ENCODE measurements around the gene PHOX2B.
"Not testable (repeated sequence)": the region's sequence is repeated elsewhere in the genome, so short reads cannot be mapped to it uniquely, and the experiment has no call there.

PHOX2B gene

DNA sequence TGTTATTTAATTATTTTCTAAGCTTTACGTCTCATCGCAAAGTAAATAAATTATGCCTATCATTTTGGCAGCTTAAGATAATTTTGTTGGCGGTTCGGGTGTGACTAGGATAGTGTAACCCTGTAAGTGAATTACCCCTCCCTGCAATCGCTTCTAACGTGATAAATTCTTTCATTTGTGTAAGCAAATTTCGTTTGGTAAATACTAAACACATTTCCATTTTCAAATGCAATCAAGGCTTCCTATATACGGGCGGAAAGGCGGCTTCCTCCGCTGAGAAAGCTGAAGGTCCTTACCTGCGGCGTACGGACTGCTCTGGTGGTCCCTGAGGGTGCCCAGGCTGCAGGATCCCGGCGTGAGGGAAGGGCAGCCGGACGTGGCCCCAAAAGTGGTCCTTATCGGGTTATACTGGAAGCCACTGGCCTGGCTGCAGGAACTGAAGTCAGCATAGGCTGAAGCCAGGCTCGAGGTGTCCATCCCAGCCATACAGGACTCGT, 403 bp downstream of the PHOX2B start:
- no peak for DNase-seq (ENCODE audit: low spot score)

DNA sequence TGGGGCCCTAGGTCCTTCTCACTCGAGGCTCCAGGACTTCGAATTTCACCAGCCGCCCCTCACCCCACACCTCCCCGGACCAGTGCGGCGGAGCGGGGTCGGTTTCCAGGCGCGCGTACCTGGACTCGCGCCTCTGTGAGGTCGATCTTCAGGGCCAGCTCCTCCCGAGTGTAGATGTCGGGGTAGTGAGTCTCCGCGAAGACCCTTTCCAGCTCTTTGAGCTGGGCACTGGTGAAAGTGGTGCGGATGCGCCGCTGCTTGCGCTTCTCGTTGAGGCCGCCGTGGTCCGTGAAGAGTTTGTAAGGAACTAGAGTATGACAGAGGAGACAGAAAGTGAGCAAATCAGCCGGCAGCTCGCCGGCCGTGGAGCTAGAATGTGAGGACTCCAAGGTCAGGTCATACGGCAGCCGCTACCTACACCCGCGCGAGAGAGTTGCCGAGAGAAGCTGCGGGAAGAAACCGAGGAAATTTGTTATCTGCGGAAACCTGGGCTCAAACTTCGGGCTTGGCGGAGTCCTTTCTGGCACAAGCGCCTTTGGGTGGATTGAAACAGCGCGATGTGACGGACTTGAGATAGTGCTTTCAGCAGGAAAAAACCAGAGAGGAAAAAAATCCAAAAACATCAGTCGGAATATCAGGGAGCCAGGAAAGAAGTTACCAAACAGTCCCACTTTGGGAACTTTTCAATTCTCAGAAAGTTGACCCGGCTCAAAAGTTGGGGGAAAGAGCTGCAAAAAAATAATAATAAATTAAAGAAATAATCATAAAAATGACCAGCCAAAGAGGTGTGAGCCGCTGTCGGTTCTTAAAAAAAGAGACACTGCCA, 1.1 kb downstream of the PHOX2B start:
- DNase-seq (ENCODE audit: low spot score), result no peak

DNA sequence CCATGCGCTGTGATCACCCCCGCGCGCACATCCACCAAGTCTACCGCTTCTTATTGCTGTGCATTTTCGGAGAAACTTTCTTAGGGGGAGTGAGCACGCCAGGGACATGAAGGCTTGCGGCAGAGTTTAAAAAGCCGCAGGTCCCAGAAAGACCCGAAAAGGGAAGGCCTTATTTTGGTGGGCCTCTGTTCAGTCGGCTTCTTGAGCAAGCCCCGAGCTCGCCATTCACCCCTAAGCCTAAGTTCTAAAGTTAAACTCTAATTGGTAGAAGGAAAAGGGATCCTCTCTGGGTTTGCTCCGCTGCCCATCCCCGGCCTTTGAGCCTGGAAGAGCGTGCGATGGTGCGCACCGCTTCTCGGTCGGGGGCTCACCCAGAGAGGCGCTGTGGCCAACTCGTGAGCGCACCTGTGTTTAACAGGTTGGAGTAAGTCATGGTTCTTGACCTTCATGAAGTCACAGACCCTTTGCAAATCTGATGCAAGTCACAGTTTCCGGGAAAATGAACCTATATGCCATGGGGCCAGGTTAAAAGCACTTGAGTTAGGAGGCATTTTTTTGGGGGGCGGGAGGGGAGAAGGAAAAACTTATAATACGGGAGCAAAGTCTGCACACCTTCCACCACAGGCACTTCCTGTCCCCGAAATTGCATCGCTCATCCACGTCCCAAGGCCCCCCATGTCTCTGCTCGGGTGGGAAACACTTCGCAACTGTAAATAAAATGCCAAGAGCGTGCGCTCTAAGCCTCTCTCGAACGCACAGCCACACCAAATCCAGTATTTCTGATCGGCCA, 1.9 kb downstream of the PHOX2B start:
- no peak for DNase-seq (ENCODE audit: low spot score)

- DNase-seq (ENCODE audit: low spot score), result no peak
These were observed 2.5 kb downstream of the PHOX2B start for GRCh38 chr4:41746025-41746439.

DNA sequence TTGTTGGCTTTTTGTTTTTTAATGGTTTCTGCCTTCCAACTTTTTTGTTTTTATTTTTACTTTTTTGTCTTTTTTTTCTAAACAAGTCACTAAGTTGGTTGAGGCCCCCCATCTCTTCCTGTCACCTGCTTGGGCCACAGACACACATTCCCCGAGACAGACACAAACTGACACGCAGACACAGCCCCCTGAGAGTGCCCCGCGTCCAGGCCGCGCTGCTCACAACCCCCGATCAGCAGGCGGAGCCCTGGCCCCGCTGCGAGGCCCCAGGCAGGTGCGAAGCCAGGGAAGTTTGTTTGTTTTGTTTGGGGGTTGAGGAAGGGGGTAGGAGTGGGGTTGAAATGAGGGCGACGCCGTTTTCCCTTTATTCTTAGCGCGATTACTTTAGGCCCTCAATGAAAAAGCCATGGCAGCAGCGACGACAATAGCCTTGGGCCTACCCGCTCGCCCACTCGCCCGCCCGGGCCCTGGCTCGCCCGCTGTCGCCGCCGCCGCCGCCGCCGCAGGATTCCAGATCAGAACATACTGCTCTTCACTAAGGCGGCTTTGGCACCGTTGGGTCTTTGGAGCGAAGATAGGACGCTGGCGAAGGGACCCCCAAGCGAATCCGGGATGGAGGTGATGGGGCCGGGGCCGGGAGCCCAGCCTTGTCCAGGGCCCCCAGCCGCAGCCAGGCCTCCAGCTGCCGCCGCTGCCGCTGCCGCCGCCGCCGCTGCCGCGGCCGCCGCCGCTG, 3.1 kb downstream of the PHOX2B start:
- no peak for DNase-seq (ENCODE audit: low spot score)

DNA sequence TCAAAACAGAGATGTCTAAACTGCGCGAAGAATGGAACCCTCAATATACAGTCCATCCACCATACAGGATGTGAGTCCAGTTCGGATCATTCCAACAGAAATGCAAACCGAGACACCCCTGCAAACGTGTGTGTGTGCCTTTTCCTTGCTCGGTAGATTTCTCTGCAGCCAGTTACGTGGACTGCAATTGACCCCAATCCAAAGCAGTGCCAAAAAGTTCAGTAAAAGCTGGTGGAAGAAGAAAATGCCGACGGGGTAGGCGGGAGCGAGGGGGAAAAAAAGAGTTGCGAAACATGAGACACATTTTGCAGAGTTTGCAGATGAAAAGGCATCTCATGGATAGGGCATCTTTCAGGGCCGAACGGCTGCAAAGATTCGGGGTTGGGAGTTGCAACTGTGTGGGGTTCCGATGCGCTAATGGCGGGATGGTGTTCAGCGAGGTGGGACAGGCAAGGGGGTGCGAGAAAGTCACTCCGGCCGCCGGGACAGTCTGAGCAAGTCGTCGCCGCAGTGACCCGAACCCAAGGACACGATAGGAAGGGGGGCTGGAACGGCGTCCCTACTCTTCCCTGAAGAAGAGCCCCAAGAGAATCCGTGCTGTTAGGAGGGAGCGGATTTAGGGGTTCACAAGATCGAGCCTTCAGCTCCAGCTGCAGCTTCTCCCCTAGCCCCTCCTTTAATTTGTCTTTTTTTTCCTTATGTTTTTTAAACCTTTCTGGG, 3.8 kb downstream of the PHOX2B start:
- DNase-seq (ENCODE audit: low spot score), result no peak

GRCh38 chr4:41741354-41741753, 7.2 kb downstream of the PHOX2B start:
- DNase-seq (ENCODE audit: low spot score), result no peak

GRCh38 chr4:41737491-41737890, 11.0 kb downstream of the PHOX2B start:
- DNase-seq (ENCODE audit: low spot score), result not testable (repeated sequence)

GRCh38 chr4:41734371-41734770, 14.2 kb downstream of the PHOX2B start:
- no peak for DNase-seq (ENCODE audit: low spot score)

DNA sequence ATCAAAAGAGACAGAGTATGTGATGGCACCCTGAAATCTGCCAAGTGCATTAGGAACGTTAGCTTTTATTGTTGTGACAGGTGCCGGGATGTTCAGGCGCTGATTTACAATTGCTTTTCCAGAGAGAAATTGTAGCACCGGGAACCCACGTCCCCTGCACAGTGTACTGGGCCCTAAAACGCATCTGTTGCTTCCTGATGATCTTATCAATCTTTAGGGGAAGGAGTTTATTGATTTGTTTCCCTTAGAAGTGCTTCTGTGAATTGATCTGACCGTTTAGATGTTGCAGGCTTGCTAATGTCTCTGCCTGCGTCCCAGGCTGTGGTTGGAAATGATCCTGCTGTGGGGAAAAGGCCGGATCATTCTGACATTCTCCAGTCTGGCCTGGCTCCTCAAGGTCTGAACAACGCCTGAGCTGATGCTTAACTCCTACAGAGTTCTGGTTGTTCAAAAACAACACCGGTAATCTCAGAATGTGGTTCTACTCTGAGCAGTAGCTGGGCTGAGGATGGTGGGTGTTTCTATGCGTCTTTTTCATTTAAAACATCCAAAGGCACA, 16.9 kb downstream of the PHOX2B start:
- DNase-seq (ENCODE audit: low spot score), result no peak

DNA sequence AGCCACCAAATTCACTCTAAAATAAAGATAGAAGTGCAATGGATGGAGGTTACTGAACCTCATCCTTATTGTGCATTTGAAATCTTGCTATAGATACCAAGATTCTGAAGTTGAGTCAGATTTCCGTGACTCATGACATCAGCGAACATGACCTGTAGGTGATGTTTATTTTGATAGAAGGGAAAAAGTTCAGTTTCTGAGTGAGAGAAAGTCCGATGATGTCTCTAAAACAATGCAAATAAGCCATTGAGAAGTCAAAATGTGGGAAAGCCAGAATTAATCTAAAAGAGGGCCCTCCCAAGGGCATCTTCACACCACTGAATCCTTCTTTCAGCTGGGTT, 20.0 kb downstream of the PHOX2B start:
- no peak for DNase-seq (ENCODE audit: low spot score)

DNA sequence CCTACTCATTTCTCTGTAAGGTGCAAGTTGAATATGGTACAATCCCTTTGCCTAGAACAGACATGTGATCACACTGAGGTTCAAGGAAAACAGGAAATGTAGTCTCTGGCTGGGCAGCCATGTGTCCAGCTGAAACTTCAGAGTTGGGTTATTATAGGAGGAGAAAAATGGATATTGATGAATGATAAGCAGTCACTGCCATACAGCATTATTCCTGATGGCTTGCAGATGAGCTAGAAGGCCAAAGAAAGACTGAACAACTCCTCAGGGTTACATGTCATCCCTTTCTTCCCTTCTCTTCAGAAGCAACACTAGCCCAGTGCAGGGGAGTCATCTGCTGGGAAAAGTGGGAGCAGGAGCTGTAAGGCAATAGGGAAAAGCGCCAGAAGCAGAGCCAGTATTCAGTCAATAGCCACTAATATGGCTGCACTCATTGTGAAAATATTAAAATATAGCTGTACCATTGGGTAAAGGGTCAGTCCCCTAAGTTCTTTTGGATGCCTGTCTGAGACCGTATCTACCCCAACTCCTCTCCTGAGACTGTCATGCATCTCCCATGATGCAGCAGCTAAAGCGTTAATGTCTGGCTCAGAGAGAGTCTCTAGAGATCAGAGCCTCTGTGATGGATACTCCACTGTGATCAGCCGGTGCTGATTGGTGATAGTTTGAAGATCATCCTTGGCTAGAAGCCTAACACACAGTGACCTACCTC, 20.5 kb downstream of the PHOX2B start:
- no peak for DNase-seq (ENCODE audit: low spot score)

DNA sequence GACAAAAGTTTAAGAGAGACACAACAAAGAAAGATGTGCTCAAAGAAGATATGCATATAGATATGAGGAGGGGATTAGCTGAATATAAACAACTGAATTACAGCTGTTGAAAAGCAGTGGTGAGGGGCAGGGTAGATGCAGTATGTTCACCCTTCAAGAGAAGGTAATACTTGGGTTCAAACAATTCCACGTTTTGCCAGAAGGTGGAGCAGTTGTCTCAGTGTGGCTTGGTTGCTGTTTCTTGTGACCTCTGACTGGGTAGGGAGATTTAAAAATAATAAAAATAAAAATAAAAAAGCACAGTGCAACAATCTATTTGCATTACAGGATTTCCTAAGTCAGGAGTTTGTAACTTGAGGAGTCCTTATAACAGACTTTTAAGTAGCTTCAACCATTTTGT, 23.3 kb downstream of the PHOX2B start:
- no peak for DNase-seq (ENCODE audit: low spot score)

DNA sequence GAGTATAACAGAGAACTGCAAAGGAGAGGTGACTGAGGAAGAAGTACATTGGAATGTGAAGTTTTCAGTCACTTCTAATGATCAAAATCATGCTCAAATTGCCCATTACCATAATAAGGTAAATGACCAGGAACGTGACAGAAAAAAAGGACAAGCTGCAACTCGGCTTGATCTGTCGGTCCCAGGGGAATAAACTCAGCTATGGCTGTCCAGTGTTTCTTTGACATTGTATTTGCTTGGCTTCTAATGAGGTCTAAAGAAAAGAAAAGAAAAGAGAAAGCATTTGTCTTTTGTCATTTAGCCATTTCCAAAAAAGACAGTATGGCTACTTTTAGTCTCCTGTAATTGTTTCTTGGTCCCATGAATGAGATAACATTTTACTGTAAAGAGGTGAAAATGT, 25.2 kb downstream of the PHOX2B start:
- no peak for DNase-seq (ENCODE audit: low spot score)

DNA sequence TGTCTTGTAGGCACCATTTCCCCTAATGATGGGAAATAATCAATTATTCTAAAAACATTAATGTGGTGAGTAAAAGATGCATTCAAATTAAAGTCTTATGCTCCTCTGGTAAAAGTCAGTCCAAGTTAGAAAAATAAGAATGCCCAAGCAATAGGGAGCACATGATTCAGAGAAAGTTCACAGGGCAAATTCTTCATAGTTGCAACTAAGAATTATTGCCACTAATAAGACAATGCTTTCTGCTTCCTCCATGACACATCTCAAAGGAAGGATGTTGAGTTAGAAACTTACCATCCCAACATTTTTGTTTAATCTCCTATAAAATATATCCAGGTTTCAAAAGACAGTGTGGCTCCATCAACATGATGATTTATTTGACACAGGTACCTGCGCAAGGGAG, 26.3 kb downstream of the PHOX2B start:
- no peak for DNase-seq (ENCODE audit: low spot score)

- no peak for DNase-seq (ENCODE audit: low spot score)
These were observed 29.1 kb downstream of the PHOX2B start for GRCh38 chr4:41719417-41719816.

GRCh38 chr4:41718907-41719306, 29.6 kb downstream of the PHOX2B start:
- DNase-seq (ENCODE audit: low spot score), result no peak

GRCh38 chr4:41715155-41715554, 33.4 kb downstream of the PHOX2B start:
- no peak for DNase-seq (ENCODE audit: low spot score)

GRCh38 chr4:41714364-41715000, 34.0 kb downstream of the PHOX2B start:
- no peak for DNase-seq (ENCODE audit: low spot score)

- DNase-seq (ENCODE audit: low spot score), result no peak
These were observed 34.8 kb downstream of the PHOX2B start for GRCh38 chr4:41713768-41714167.
